ENCODE data around the gene UGGT1.
A peak's percentile ranks its signal among the peaks of the same experiment; 100 is the strongest.

Gene UGGT1

DNA sequence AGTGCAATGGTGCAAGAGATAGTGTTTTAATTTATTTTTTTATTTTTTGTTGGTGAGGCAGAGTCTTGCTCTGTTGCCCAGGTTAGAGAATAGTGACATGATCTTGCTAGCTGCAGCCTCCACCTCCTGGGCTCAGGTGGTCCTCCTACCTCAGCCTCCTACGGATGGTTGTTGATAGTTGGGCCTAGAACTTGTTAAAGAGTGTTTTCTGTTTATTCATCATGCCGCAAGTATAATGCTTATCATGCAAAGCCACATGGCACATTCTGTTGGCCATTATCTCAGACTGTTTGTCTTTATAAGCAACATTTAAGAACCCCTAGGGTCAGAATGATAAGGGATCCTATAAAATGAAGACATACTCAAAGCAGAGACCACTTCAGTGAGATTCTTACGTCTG is 1.7 kb downstream of the UGGT1 start:
- Histone ChIP-seq H3K9ac (ENCODE audit: low read length) (no peak overlapping the region), H3K4me3 (ENCODE audit: low read length) (no peak overlapping the region), H3K4me2 (ENCODE audit: low read length) (peak overlapping the region; percentile 17; the same call in 1 of the 2 replicates), H3K9me3 (ENCODE audit: insufficient read depth, low read length) (no peaks in the 10 kb centered on the region), H4K20me1 (ENCODE audit: insufficient read depth, low read length) (peaks cover 7% of the 10 kb centered on the region; the same call in 1 of the 2 replicates), H3K79me2 (ENCODE audit: low read length) (peaks cover 67% of the 10 kb centered on the region), H3K27ac (ENCODE audit: low read length) (no peak overlapping the region), H3K27me3 (ENCODE audit: low read depth, low read length) (no peaks in the 10 kb centered on the region), H3K36me3 (replicated peaks; ENCODE audit: low read depth, low read length) (peaks cover 6% of the 10 kb centered on the region), H2AFZ (ENCODE audit: low read depth, low read length) (no peak overlapping the region), H3K4me1 (ENCODE audit: low read length) (peaks cover 8% of the 10 kb centered on the region; the same call in 1 of the 2 replicates)
- TF ChIP-seq, protein P1, sequence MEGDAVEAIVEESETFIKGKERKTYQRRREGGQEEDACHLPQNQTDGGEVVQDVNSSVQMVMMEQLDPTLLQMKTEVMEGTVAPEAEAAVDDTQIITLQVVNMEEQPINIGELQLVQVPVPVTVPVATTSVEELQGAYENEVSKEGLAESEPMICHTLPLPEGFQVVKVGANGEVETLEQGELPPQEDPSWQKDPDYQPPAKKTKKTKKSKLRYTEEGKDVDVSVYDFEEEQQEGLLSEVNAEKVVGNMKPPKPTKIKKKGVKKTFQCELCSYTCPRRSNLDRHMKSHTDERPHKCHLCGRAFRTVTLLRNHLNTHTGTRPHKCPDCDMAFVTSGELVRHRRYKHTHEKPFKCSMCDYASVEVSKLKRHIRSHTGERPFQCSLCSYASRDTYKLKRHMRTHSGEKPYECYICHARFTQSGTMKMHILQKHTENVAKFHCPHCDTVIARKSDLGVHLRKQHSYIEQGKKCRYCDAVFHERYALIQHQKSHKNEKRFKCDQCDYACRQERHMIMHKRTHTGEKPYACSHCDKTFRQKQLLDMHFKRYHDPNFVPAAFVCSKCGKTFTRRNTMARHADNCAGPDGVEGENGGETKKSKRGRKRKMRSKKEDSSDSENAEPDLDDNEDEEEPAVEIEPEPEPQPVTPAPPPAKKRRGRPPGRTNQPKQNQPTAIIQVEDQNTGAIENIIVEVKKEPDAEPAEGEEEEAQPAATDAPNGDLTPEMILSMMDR (IDR thresholded peaks at IDR 0.05; ENCODE audit: low read depth, low read length), result no peak
- no peak for TF ChIP-seq EZH2phosphoT487 (IDR thresholded peaks at IDR 0.05; ENCODE audit: low read depth)

DNA sequence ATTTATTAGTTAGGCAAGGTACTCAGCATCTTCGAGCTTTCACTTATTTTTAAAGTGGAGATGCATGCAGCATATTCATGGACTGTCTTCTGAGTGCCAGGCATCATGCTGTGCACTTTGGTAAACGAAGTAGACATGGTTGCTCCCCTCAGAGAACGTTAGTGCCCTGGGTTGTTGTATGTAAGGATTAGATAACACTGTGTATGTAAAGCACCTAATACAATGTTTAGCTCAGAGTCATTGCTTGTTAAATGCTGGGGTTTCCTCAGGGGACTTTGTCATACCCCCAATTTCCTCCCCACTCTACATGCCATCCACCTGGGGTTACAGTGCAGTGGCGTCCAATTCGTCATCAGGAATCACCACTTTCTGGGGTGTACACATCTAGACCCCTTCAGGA is 2.8 kb downstream of the UGGT1 start:
- peaks cover 74% of the 10 kb centered on the region for H3K79me2 ChIP-seq (ENCODE audit: low read length)
- no peak overlapping the region for H3K4me2 ChIP-seq (ENCODE audit: low read length)
- H3K4me3 ChIP-seq (ENCODE audit: low read length), result no peak overlapping the region
- H3K36me3 ChIP-seq (replicated peaks; ENCODE audit: low read depth, low read length), result peaks cover 7% of the 10 kb centered on the region
- TF ChIP-seq, protein P1 (IDR thresholded peaks at IDR 0.05; ENCODE audit: low read depth, low read length), result no peak
- no peak for TF ChIP-seq EZH2phosphoT487 (IDR thresholded peaks at IDR 0.05; ENCODE audit: low read depth)
- H4K20me1 ChIP-seq (ENCODE audit: insufficient read depth, low read length), result peaks cover 7% of the 10 kb centered on the region; the same call in 1 of the 2 replicates
- H2AFZ ChIP-seq (ENCODE audit: low read depth, low read length), result no peak overlapping the region
- H3K9ac ChIP-seq (ENCODE audit: low read length), result no peak overlapping the region
- H3K27ac ChIP-seq (ENCODE audit: low read length), result no peak overlapping the region
- H3K27me3 ChIP-seq (ENCODE audit: low read depth, low read length), result no peaks in the 10 kb centered on the region
- H3K4me1 ChIP-seq (ENCODE audit: low read length), result peaks cover 8% of the 10 kb centered on the region; the same call in 1 of the 2 replicates
- no peaks in the 10 kb centered on the region for H3K9me3 ChIP-seq (ENCODE audit: insufficient read depth, low read length)

DNA sequence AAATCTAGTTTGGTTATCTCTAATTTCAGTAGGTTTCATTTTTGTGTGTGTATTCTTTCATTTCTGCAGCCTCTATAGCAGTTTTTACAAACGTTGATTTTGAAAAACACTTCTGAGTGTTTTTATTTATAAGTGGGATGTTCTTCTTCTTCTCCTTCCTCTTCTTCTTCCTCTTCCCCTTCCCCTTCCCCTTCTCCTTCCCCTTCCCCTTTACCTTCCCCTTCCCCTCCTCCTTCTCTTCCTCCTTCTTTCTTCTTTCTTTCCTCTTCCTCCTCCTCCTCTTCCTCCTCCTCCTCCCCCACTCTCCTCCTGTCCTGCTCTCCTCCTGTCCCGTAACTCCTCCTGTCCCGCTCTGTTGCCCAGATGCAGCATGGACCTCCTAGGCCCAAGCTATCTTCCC is 4.2 kb downstream of the UGGT1 start:
- Histone ChIP-seq H3K9ac (ENCODE audit: low read length) (no peak overlapping the region), H3K27ac (ENCODE audit: low read length) (no peak overlapping the region), H4K20me1 (ENCODE audit: insufficient read depth, low read length) (peaks cover 7% of the 10 kb centered on the region; the same call in 1 of the 2 replicates), H3K9me3 (ENCODE audit: insufficient read depth, low read length) (no peaks in the 10 kb centered on the region), H3K27me3 (ENCODE audit: low read depth, low read length) (no peaks in the 10 kb centered on the region), H3K36me3 (replicated peaks; ENCODE audit: low read depth, low read length) (peaks cover 12% of the 10 kb centered on the region), H3K79me2 (ENCODE audit: low read length) (peaks cover 80% of the 10 kb centered on the region), H3K4me3 (ENCODE audit: low read length) (no peak overlapping the region), H3K4me1 (ENCODE audit: low read length) (peaks cover 8% of the 10 kb centered on the region; the same call in 1 of the 2 replicates), H3K4me2 (ENCODE audit: low read length) (no peak overlapping the region), H2AFZ (ENCODE audit: low read depth, low read length) (no peak overlapping the region)
- TF ChIP-seq, protein P1 (IDR thresholded peaks at IDR 0.05; ENCODE audit: low read depth, low read length), result no peak
- TF ChIP-seq EZH2phosphoT487 (IDR thresholded peaks at IDR 0.05; ENCODE audit: low read depth), result no peak

DNA sequence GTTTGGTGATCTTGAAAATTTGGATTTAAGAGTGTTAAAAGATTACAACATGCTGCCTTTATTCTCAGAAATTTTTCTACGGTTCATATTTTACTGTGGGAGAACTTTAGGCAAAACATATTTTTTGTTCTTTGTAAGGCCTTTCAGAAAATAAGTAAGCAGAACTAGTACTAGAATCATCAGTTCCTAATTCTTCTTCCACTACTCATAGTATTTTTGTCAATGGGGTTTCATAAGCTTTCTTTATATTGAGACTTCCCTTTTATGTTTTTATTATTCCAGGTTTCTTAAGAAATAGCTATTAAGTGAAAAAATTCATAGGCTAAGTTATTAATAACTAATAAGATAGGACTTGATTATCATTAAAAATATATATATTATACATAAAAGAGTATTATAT is 12.4 kb downstream of the UGGT1 start:
- Histone ChIP-seq H2AFZ (ENCODE audit: low read depth, low read length) (no peak overlapping the region), H4K20me1 (ENCODE audit: insufficient read depth, low read length) (peaks cover 17% of the 10 kb centered on the region), H3K36me3 (replicated peaks; ENCODE audit: low read depth, low read length) (peaks cover 18% of the 10 kb centered on the region), H3K27ac (ENCODE audit: low read length) (peak overlapping the region; percentile 63), H3K9ac (ENCODE audit: low read length) (peak overlapping the region; percentile 25; the same call in 1 of the 2 replicates), H3K4me3 (ENCODE audit: low read length) (peak overlapping the region; percentile 61), H3K9me3 (ENCODE audit: insufficient read depth, low read length) (no peaks in the 10 kb centered on the region), H3K79me2 (ENCODE audit: low read length) (peaks cover 35% of the 10 kb centered on the region), H3K27me3 (ENCODE audit: low read depth, low read length) (no peaks in the 10 kb centered on the region), H3K4me2 (ENCODE audit: low read length) (peak overlapping the region; percentile 85), H3K4me1 (ENCODE audit: low read length) (peaks cover 25% of the 10 kb centered on the region)
- TF ChIP-seq, protein P1 (IDR thresholded peaks at IDR 0.05; ENCODE audit: low read depth, low read length), result no peak
- no peak for TF ChIP-seq EZH2phosphoT487 (IDR thresholded peaks at IDR 0.05; ENCODE audit: low read depth)
